K562 (cell line): Measurements from ENCODE around the gene NEDD4L.

Experiments used
- CCAR2 ChIP-seq: fragments of 200-400 bp; formaldehyde crosslinking; IDR thresholded peaks from 2 replicates; pipeline ENCODE4 v1.6.1; 2017; ENCODE audit warnings: mild to moderate bottlenecking, low read depth, low read length
- EWSR1 ChIP-seq: fragments of 450-650 bp; IDR thresholded peaks from 2 replicates; pipeline ENCODE4 v1.6.1; 2018; ENCODE audit warnings: borderline replicate concordance, mild to moderate bottlenecking, low read depth, moderate library complexity; ENCODE audit not compliant: partially characterized antibody
- IRF1 ChIP-seq: sonication (generic); formaldehyde crosslinking; IDR thresholded peaks from 2 replicates; pipeline ENCODE4 v1.8.0; 2022; ENCODE audit warnings: missing genetic modification reagents, mild to moderate bottlenecking, borderline replicate concordance
- MYC ChIP-seq, 2 experiments: fragments of 250-450 bp in 1 of 2; sonication (Bioruptor Pico) in 1 of 2; IDR thresholded peaks; 2 replicates each; pipeline versions ENCODE4 v1.5.1 to v1.6.1; 2012 to 2021; ENCODE audit warnings: low read depth in 2 of 2, borderline replicate concordance in 1 of 2, improper control_type of control experiment in 1 of 2, low read length in 1 of 2, mild to moderate bottlenecking in 1 of 2, moderate library complexity in 1 of 2
- NFE2 ChIP-seq: IDR thresholded peaks from 2 replicates; pipeline ENCODE4 v1.6.1; 2014; ENCODE audit warnings: antibody characterized with exemption, low read depth
- SMAD1 ChIP-seq: fragments of 150-350 bp; IDR thresholded peaks from 2 replicates; pipeline ENCODE4 v1.6.1; 2014; ENCODE audit warnings: low read length, low read depth; ENCODE audit not compliant: partially characterized antibody
- USF1 ChIP-seq: sonication (generic); formaldehyde crosslinking; IDR thresholded peaks from 2 replicates; pipeline ENCODE4 v1.9.0; 2022; ENCODE audit warnings: mild to moderate bottlenecking, missing genetic modification reagents
- ZBTB9 ChIP-seq: fragments of 450-650 bp; formaldehyde crosslinking; IDR thresholded peaks from 2 replicates; pipeline ENCODE4 v1.4.0; 2020; ENCODE audit warnings: mild to moderate bottlenecking, moderate library complexity

- TF ChIP-seq NFE2 (no peak), MYC (IDR thresholded peaks at IDR 0.05; ENCODE audit: low read depth, low read length) (no peak), MYC (CRISPR knock-in tag; IDR thresholded peaks at IDR 0.05; ENCODE audit: borderline replicate concordance, low read depth) (no peak), IRF1 (CRISPR knock-in tag) (no peak), CCAR2 (no peak), SMAD1 (no peak), ZBTB9 (CRISPR knock-in tag) (no peak), EWSR1 (no peak), USF1 (no peak)
Observed at GRCh38 chr18:58105888-58106260, 61.8 kb downstream of the NEDD4L start.
